ENCODE measurements around the gene LSR. TPM values are rescaled to one million over a fixed set of nuclear protein-coding genes. Genes with fewer than 3 reads are reported as not detected.

LSR gene
- total RNA-seq, 1 experiment from 2014 or later = 18.7 TPM

DNA sequence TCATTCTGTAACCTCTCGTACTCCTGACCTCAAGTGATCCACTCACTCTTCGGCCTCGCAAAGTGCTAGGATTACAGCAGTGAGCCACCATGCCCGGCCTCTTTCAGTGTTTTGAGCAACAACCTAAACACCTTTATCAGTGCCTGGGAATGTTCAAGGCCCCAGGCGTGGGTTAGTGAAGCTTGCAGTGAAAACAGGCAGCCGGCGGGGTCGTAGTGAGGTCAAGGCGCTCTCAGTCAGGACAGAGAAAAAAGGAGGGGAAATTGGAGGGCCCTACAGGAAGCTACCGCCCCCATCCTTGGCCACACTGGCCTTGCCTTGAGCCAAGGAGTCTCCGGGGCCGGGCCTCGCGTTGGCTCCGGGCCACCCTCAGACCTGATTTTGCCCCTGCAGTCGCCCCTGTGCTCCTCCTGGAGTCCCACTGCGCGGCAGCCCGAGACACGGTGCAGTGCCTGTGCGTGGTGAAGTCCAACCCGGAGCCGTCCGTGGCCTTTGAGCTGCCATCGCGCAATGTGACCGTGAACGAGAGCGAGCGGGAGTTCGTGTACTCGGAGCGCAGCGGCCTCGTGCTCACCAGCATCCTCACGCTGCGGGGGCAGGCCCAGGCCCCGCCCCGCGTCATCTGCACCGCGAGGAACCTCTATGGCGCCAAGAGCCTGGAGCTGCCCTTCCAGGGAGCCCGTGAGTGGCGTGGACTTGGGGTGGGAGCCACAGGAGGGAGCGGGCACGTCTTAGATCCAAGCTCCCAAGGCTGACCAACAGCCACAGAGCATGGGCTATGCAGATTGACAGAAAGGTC is 60.9 kb downstream of the LSR start:
- in situ Hi-C loops (cut with HindIII; ENCODE audit: low sequenced_read_pairs) = no loop called here
- DNase-seq (ENCODE audit: low spot score) = no peak

DNA sequence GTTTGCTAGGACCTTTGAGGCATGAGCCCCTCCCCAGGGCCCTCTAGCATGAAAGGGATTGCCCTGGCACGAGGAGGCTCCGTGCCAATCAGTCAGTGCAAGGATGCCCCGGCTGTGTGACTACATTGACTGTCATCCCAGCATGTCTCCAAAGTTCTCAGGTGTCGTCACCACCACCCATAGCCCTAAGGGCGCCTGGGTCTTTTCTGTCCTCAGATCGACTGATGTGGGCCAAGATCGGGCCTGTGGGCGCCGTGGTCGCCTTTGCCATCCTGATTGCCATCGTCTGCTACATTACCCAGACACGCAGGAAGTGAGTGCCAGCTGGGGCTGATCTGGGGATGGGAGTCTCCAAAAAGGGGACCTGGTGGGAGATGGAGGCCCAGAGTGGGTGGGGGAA is 61.5 kb downstream of the LSR start:
- in situ Hi-C loops (cut with HindIII; ENCODE audit: low sequenced_read_pairs) = no loop called here
- DNase-seq (ENCODE audit: low spot score) = no peak

DNA sequence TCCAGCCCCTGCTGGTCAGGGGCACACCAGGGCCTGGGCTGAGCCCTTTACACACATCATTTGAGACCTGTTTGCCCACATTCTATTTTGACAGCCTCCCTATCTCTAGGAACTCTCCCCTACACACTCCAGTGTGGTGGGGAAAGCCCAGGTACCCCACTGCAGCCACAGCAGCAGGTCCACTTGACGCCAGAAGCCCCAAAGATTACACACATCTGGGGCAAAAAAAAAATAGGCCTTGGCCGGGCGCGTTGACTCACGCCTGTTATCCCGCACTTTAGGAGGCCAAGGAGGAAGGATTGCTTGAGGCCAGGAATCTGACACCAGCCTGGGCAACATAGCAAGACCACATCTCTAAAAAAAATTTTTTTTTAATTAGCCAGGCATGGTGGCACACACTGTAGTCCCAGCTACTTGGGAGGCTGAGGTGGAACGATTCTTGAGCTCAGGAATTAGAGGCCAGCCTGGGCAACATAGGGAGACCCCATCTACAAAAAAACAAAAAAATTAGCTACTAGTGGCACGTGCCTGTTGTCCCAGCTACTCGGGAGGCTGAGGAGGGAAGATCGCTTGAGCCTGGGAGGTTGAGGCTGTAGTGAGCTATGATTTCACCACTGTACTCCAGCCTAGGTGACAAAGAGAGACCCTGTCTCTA is 62.1 kb downstream of the LSR start:
- DNase-seq (ENCODE audit: low spot score) = no peak
- in situ Hi-C loops (cut with HindIII; ENCODE audit: low sequenced_read_pairs) = no loop called here

DNA sequence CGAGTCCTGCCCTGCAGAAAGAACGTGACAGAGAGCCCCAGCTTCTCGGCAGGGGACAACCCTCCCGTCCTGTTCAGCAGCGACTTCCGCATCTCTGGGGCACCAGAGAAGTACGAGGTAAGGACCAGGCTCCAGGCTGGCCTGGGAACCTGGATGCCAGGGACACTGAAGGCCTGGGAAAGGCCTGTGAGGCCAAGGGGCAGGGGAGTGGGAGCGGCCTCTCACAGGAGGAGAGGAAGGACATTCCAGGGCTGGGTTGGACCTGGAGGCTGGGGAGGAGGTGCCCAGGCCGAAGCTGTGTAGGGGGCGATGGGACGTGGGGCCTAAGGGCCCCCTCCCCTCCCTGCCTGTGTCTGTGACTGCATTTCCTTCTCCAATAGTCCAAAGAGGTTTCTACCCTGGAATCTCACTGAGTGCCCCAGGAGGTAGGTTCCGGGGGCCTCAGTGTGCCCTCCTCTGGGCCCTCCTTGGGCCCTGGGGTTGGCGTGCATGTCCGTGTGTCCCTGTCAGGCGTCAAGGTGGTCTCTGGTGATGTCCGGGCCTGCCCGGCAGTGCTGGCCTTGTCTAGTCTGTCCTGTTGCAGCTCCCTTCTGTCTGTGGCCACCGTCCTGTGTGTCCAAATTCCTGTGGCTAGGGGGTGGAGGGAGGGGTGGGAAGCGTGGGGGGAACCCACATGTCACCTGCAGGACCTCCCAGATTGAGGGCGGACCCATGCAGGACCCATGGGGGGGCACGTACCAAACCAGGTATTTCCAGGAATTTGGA is 63.3 kb downstream of the LSR start:
- in situ Hi-C loops (cut with HindIII; ENCODE audit: low sequenced_read_pairs) = no loop called here
- DNase-seq (ENCODE audit: low spot score) = no peak

DNA sequence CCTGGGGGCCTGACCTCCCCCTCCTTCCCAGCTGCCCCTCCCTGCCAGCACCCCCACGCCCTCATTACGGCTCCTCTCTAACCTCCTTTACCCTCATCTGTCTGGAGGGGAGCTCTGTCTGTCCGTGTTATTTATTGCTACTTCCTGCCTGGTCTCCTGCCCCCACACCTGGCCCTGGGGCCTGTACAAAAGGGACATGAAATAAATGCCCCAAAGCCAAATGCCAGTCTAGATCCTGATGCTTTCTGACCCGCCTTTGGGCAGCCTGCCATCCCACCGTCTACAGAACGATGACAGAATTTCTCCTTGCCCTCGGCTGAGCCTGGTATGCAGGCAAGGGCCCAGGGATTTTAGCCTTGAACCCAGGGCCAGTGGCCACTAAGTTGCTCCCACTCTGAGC is 64.8 kb downstream of the LSR start:
- in situ Hi-C loops (cut with HindIII; ENCODE audit: low sequenced_read_pairs) = no loop called here
- DNase-seq (ENCODE audit: low spot score) = no peak

DNA sequence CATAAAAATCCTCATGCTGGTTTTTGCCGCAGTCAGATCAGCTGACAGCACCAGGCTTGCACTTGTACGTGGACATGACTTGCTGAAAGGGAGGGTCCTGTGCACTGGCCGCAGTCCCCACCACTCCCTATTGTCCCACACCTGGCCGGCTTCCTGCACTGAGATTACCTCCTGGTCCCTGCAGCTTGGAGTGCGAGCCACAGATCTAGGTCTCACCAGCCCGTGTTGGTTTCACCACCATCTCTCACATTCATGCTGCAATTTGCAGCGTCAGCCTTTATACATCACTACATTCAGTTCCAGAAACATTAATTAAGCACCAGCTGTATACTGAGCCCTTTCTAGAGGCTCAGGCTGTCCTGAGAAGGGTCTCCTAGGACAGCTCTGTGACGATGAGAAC is 65.2 kb downstream of the LSR start:
- DNase-seq (ENCODE audit: low spot score) = no peak
- in situ Hi-C loops (cut with HindIII; ENCODE audit: low sequenced_read_pairs) = no loop called here

DNA sequence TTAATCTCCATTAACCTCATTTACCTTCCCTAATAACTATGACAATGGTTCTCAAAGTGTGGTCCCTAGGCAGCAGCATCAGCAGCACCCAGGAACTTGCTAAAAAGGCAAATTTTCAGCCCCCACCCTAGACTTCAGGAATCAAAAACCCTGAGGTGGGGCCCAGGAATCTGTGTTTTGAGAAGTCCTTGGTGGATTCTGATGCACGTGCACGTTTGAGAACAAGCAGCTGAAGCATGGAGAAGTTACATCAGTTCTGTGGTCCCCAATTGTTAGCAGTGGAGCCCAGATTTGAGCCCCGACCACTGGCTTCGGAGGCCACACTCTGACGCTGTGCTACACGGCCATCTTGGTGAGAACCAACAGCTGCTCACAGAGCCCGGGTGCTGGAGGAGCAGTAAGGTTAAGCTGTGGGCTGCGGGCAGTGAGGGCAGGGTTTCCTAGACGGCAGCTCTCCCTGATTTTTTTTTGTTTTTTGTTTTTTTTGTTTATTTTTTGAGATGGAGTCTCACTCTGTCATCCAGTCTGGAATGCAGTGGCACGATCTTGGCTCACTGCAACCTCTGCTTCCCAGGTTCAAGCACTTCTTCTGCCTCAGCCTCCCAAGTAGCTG is 66.2 kb downstream of the LSR start:
- no peak for DNase-seq (ENCODE audit: low spot score)
- in situ Hi-C loops (cut with HindIII; ENCODE audit: low sequenced_read_pairs) = no loop called here

DNA sequence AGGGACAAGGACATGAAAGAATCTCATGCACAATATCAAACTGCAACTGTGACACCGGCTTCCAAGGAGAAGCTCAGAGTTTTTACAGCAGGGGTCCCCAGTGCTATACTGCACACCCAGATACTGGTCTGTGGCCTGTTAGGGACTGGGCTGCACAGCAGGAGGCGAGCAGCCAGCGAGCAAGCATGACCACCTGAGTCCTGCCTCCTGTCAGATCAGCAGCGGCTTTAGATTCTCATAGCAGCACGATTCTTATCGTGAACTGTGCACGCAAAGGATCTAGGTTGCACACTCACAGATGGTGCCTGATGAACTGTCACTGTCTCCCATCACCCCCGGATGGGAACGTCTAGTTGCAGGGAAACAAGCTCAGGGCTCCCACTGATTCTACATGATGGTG is 67.1 kb downstream of the LSR start:
- DNase-seq (ENCODE audit: low spot score) = no peak
- in situ Hi-C loops (cut with HindIII; ENCODE audit: low sequenced_read_pairs) = no loop called here

DNA sequence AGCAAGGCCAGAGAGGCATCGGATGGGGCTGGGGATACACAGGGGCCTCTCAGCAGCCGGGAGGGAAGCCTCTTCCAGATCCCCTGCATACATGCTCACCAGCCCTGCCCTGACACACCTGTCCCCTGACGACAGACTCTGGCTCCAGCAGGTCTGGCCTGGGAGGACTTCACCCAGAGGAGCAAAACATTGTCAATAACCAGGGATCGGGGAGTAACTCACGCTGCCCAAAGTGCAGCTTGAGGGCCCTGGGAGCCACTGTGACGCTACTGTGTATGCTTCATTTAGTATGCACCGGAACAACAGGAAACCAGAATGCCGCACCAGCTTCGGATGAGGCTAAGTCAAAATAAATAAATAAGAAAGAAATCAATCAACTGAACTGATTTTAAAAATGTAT is 67.8 kb downstream of the LSR start:
- no peak for DNase-seq (ENCODE audit: low spot score)
- in situ Hi-C loops (cut with HindIII; ENCODE audit: low sequenced_read_pairs) = no loop called here

Other genes with a start within 250 kb of the LSR start
- gene GRAMD1A, start 248.7 kb upstream of the LSR start, total RNA-seq (2014; rRNA removed; shearing (Covaris generic)) = 29.9 and 42.9 TPM in 2 replicates
- 0.17 TPM in 1 of 2 replicates, not detected in the other for gene SCN1B, start 218.5 kb upstream of the LSR start, total RNA-seq (2014; rRNA removed; shearing (Covaris generic))
- gene HPN, start 207.3 kb upstream of the LSR start, total RNA-seq (2014; rRNA removed; shearing (Covaris generic)) = not detected in 2 replicates
- gene FXYD3, start 133.2 kb upstream of the LSR start, total RNA-seq (2014; rRNA removed; shearing (Covaris generic)) = not detected in 2 replicates
- 0.06 and 0.07 TPM in 2 replicates for gene LGI4, start 113.9 kb upstream of the LSR start, total RNA-seq (2014; rRNA removed; shearing (Covaris generic))
- not detected in 2 replicates for gene FXYD1, start 110.2 kb upstream of the LSR start, total RNA-seq (2014; rRNA removed; shearing (Covaris generic))
- not detected in 2 replicates for gene FXYD7, start 105.7 kb upstream of the LSR start, total RNA-seq (2014; rRNA removed; shearing (Covaris generic))
- not detected in 2 replicates for gene FXYD5, start 94.3 kb upstream of the LSR start, total RNA-seq (2014; rRNA removed; shearing (Covaris generic))
- gene FAM187B, start 20.3 kb upstream of the LSR start, total RNA-seq (2014; rRNA removed; shearing (Covaris generic)) = not detected in 2 replicates
- gene USF2, start 20.0 kb downstream of the LSR start, total RNA-seq (2014; rRNA removed; shearing (Covaris generic)) = 90.7 and 98.8 TPM in 2 replicates
- gene HAMP, start 33.5 kb downstream of the LSR start, total RNA-seq (2014; rRNA removed; shearing (Covaris generic)) = not detected in 2 replicates
- gene MAG, start 43.2 kb downstream of the LSR start, total RNA-seq (2014; rRNA removed; shearing (Covaris generic)) = not detected in 2 replicates
- not detected in 2 replicates for gene CD22, start 80.2 kb downstream of the LSR start, total RNA-seq (2014; rRNA removed; shearing (Covaris generic))
- gene FFAR1, start 98.9 kb downstream of the LSR start, total RNA-seq (2014; rRNA removed; shearing (Covaris generic)) = not detected in 2 replicates
- not detected in 2 replicates for gene FFAR3, start 109.5 kb downstream of the LSR start, total RNA-seq (2014; rRNA removed; shearing (Covaris generic))
- not detected in 2 replicates for gene GPR42, start 122.1 kb downstream of the LSR start, total RNA-seq (2014; rRNA removed; shearing (Covaris generic))
- not detected in 2 replicates for gene FFAR2, start 199.3 kb downstream of the LSR start, total RNA-seq (2014; rRNA removed; shearing (Covaris generic))
- not detected in 2 replicates for gene KRTDAP, start 241.5 kb downstream of the LSR start, total RNA-seq (2014; rRNA removed; shearing (Covaris generic))

Data from G401 (cell line).